Osteoblast (primary cell): Measurements from ENCODE around the gene LSM14B. TPM values are rescaled to one million over a fixed set of nuclear protein-coding genes. Genes with fewer than 3 reads are reported as not detected.
"Not testable (repeated sequence)": the region's sequence is repeated elsewhere in the genome, so short reads cannot be mapped to it uniquely, and the experiment has no call there.

ENCODE experiments used
- DNase-seq: peaks from one replicate; pipeline ENCODE4 v3.0.0; 2011; ENCODE audit warnings: low spot score, mixed read lengths; ENCODE audit not compliant: insufficient read length; ENCODE audit errors: missing footprints
- H2AFZ ChIP-seq: 2 replicates; pipeline ENCODE4 v1.6.0; 2011; ENCODE audit warnings: mild to moderate bottlenecking, low read length
- H3K27ac ChIP-seq: 2 replicates; pipeline ENCODE4 v1.5.1; 2011; ENCODE audit warnings: mild to moderate bottlenecking, low read depth, low read length, moderate library complexity
- H3K27me3 ChIP-seq: 2 replicates; pipeline ENCODE4 v1.6.0; 2012; ENCODE audit warnings: mild to moderate bottlenecking, control low read depth, inconsistent platforms, low read length, moderate library complexity; ENCODE audit not compliant: insufficient read depth
- H3K36me3 ChIP-seq: 2 replicates; pipeline ENCODE4 v1.5.1; 2011; ENCODE audit warnings: mild to moderate bottlenecking, low read length, control low read depth, moderate library complexity; ENCODE audit not compliant: insufficient read depth
- H3K4me1 ChIP-seq: 2 replicates; pipeline ENCODE4 v1.5.1; 2011; ENCODE audit warnings: mild to moderate bottlenecking, low read length, control low read depth, moderate library complexity; ENCODE audit not compliant: insufficient read depth
- H3K4me2 ChIP-seq: 2 replicates; pipeline ENCODE4 v1.6.0; 2011; ENCODE audit warnings: mild to moderate bottlenecking, low read length; ENCODE audit not compliant: insufficient read depth
- H3K4me3 ChIP-seq: fragments of 200-600 bp; sonication (generic); 3 replicates; pipeline ENCODE4 v1.5.1; 2012; ENCODE audit warnings: mild to moderate bottlenecking, low read length, inconsistent platforms; ENCODE audit not compliant: insufficient read depth
- H3K79me2 ChIP-seq: 2 replicates; pipeline ENCODE4 v1.6.0; 2012; ENCODE audit warnings: mild to moderate bottlenecking, low read length, control low read depth, inconsistent platforms; ENCODE audit not compliant: insufficient read depth
- H3K9me3 ChIP-seq: 2 replicates; pipeline ENCODE4 v1.5.1; 2011; ENCODE audit warnings: low read depth, low read length, control low read depth
- H4K20me1 ChIP-seq: 2 replicates; pipeline ENCODE4 v1.6.0; 2012; ENCODE audit warnings: mild to moderate bottlenecking, low read length, control low read depth; ENCODE audit not compliant: insufficient read depth
- total RNA-seq: library from RNA; depleted of rRNA; stranded (reverse); fragments of >200 nt; gene quantifications from 2 replicates; pipeline ENCODE4 v1.2.3, GENCODE V29; 2012
- TF ChIP-seq, protein P1 (sequence below): IDR thresholded peaks from 2 replicates; pipeline ENCODE4 v1.5.1; 2011; ENCODE audit warnings: mild to moderate bottlenecking, low read depth, low read length, moderate library complexity; ENCODE audit errors: extremely low read depth

Gene LSM14B
- total RNA-seq, 1 donor, result 48.5 TPM

DNA sequence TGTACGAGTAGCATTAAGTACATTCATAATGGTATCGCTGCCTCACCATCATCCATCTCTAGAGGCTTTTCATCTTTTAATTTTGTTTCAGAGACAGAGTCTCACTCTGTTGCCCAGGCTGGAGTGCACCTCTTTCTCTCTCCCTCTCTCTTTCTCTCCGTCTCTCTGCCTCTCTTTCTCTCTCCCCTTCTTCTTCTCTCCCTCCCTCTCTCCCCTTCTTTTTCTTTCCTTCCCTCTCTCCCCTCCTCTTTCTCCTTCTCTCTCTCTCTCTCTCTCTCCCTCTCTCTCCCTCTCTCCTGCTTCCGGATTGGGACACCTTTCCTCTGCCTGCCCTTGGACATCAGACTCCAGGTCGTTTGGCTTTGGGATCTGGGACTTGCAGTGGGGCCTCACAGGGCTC lies 39.0 kb upstream of the LSM14B start:
- Histone ChIP-seq H3K27me3 (peaks cover 4% of the 10 kb centered on the region), H3K9me3 (no peaks in the 10 kb centered on the region), H2AFZ (no peak overlapping the region), H3K4me1 (no peaks in the 10 kb centered on the region), H4K20me1 (no peaks in the 10 kb centered on the region), H3K27ac (no peak overlapping the region), H3K79me2 (no peaks in the 10 kb centered on the region), H3K4me3 (no peak overlapping the region), H3K4me2 (no peak overlapping the region), H3K36me3 (no peaks in the 10 kb centered on the region)
- DNase-seq, result no peak
- TF ChIP-seq, protein P1, sequence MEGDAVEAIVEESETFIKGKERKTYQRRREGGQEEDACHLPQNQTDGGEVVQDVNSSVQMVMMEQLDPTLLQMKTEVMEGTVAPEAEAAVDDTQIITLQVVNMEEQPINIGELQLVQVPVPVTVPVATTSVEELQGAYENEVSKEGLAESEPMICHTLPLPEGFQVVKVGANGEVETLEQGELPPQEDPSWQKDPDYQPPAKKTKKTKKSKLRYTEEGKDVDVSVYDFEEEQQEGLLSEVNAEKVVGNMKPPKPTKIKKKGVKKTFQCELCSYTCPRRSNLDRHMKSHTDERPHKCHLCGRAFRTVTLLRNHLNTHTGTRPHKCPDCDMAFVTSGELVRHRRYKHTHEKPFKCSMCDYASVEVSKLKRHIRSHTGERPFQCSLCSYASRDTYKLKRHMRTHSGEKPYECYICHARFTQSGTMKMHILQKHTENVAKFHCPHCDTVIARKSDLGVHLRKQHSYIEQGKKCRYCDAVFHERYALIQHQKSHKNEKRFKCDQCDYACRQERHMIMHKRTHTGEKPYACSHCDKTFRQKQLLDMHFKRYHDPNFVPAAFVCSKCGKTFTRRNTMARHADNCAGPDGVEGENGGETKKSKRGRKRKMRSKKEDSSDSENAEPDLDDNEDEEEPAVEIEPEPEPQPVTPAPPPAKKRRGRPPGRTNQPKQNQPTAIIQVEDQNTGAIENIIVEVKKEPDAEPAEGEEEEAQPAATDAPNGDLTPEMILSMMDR, result no peak

DNA sequence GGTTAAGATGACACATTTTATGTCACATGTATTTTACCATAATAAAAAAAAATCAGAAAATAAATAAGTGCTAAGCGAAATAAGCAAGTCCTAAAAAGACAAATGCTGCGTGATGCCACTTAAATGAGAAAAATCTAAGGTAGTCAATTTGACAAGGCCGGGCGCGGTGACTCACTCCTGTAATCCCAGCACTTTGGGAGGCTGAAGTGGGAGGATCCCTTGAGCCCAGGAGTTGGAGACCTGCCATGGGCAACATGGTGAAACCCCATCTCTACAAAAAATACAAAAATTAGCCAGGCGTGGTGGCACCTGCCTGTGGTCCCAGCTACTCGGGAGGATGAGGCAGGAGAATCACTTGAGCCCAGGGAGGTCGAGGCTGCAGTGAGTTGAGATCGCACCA lies 38.1 kb upstream of the LSM14B start:
- DNase-seq, H3K36me3 ChIP-seq, H3K4me3 ChIP-seq, H2AFZ ChIP-seq, H3K79me2 ChIP-seq, H3K4me2 ChIP-seq, H3K4me1 ChIP-seq, H4K20me1 ChIP-seq, H3K27ac ChIP-seq, H3K27me3 ChIP-seq, H3K9me3 ChIP-seq: not testable (repeated sequence)

DNA sequence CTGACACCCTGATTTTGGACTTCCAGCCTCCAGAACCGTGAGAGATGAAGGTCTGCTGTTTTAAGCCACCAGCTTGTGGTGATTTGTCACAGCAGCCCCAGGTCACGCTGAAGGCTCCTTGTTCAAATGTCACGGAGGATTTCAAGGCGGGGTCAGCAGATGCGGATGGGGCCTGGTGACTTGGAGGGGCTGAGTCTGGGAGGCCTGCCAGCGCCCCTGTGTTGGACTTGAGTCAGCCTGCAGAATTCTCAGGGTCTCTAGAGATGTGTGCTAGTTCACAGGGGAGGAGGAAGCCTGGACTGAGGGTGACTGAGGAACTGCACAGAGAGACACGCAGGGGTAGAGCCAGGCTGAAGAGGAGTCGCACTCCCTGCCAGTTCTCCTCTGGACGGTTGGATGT lies 37.1 kb upstream of the LSM14B start:
- Histone ChIP-seq H4K20me1 (no peaks in the 10 kb centered on the region), H3K79me2 (no peaks in the 10 kb centered on the region), H3K4me1 (no peaks in the 10 kb centered on the region), H3K4me2 (no peak overlapping the region), H2AFZ (no peak overlapping the region), H3K9me3 (no peaks in the 10 kb centered on the region), H3K4me3 (no peak overlapping the region), H3K27ac (no peak overlapping the region), H3K36me3 (no peaks in the 10 kb centered on the region), H3K27me3 (peaks cover 4% of the 10 kb centered on the region)
- TF ChIP-seq, protein P1, result no peak
- DNase-seq, result no peak

DNA sequence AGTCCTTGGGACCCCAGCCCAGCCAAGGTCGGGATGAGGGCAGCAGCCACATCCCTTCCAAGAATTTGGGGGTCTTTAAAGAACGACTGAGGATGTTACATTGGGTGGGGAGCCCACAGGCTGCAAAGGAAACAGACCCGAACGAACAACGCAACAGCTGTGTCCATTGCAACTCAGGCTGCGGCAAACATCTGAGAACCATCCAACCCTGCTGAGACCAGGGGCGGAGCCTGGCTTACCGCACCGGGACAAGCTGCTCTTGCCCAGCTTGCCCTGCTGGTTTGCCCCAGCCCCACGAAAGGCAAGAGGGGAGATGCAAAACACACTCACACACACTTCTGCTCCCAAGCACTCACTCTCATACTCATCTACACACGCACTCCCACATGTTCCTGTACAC lies 35.0 kb upstream of the LSM14B start:
- Histone ChIP-seq H3K9me3 (no peaks in the 10 kb centered on the region), H3K27me3 (peaks cover 6% of the 10 kb centered on the region), H2AFZ (no peak overlapping the region), H3K36me3 (no peaks in the 10 kb centered on the region), H3K4me2 (no peak overlapping the region), H3K27ac (no peak overlapping the region), H4K20me1 (no peaks in the 10 kb centered on the region), H3K4me3 (no peak overlapping the region), H3K79me2 (no peaks in the 10 kb centered on the region), H3K4me1 (no peaks in the 10 kb centered on the region)
- peak; percentile 77 for DNase-seq
- TF ChIP-seq, protein P1, result no peak
